ENCODE data around the gene FNBP1.

FNBP1 gene

GRCh38 chr9:129841071-129841470, 201.9 kb downstream of the FNBP1 start:
- H3K27me3 ChIP-seq (ENCODE audit: control insufficient read depth, insufficient read depth, low read length) = no peaks in the 10 kb centered on the region
- peaks cover 2% of the 10 kb centered on the region for H3K4me1 ChIP-seq (ENCODE audit: control insufficient read depth, insufficient read depth, low read length)
- H3K4me3 ChIP-seq (ENCODE audit: low read length) = no peak overlapping the region
- H3K27ac ChIP-seq (ENCODE audit: low read depth, low read length) = no peak overlapping the region
- H3K9ac ChIP-seq (ENCODE audit: low read length) = no peak overlapping the region
- no peaks in the 10 kb centered on the region for H3K36me3 ChIP-seq (ENCODE audit: control insufficient read depth, insufficient read depth, low read length)

- Histone ChIP-seq H3K27ac (ENCODE audit: low read depth, low read length) (no peak overlapping the region), H3K36me3 (ENCODE audit: control insufficient read depth, insufficient read depth, low read length) (no peaks in the 10 kb centered on the region), H3K4me1 (ENCODE audit: control insufficient read depth, insufficient read depth, low read length) (peaks cover 2% of the 10 kb centered on the region), H3K9ac (ENCODE audit: low read length) (no peak overlapping the region), H3K27me3 (ENCODE audit: control insufficient read depth, insufficient read depth, low read length) (no peaks in the 10 kb centered on the region), H3K4me3 (ENCODE audit: low read length) (no peak overlapping the region)
Measured at GRCh38 chr9:129840034-129840433, 203.0 kb downstream of the FNBP1 start.

- Histone ChIP-seq H3K9ac (ENCODE audit: low read length) (no peak overlapping the region), H3K4me1 (ENCODE audit: control insufficient read depth, insufficient read depth, low read length) (peaks cover 2% of the 10 kb centered on the region), H3K36me3 (ENCODE audit: control insufficient read depth, insufficient read depth, low read length) (no peaks in the 10 kb centered on the region), H3K27me3 (ENCODE audit: control insufficient read depth, insufficient read depth, low read length) (no peaks in the 10 kb centered on the region), H3K27ac (ENCODE audit: low read depth, low read length) (no peak overlapping the region), H3K4me3 (ENCODE audit: low read length) (no peak overlapping the region)
Measured at GRCh38 chr9:129839324-129840023, 203.5 kb downstream of the FNBP1 start.

- Histone ChIP-seq H3K9ac (ENCODE audit: low read length) (no peak overlapping the region), H3K27me3 (ENCODE audit: control insufficient read depth, insufficient read depth, low read length) (no peaks in the 10 kb centered on the region), H3K4me1 (ENCODE audit: control insufficient read depth, insufficient read depth, low read length) (peaks cover 2% of the 10 kb centered on the region), H3K4me3 (ENCODE audit: low read length) (no peak overlapping the region), H3K36me3 (ENCODE audit: control insufficient read depth, insufficient read depth, low read length) (no peaks in the 10 kb centered on the region), H3K27ac (ENCODE audit: low read depth, low read length) (no peak overlapping the region)
Measured at GRCh38 chr9:129838707-129839259, 204.2 kb downstream of the FNBP1 start.
